Nucleus accumbens (tissue), 56 donors: ENCODE measurements around the gene NHLRC2.

ENCODE experiments used
- DNase-seq, 56 donors: peaks; one replicate each; lab custom pipeline; 2025; lab: John Stamatoyannopoulos, UW

NHLRC2 gene

DNA sequence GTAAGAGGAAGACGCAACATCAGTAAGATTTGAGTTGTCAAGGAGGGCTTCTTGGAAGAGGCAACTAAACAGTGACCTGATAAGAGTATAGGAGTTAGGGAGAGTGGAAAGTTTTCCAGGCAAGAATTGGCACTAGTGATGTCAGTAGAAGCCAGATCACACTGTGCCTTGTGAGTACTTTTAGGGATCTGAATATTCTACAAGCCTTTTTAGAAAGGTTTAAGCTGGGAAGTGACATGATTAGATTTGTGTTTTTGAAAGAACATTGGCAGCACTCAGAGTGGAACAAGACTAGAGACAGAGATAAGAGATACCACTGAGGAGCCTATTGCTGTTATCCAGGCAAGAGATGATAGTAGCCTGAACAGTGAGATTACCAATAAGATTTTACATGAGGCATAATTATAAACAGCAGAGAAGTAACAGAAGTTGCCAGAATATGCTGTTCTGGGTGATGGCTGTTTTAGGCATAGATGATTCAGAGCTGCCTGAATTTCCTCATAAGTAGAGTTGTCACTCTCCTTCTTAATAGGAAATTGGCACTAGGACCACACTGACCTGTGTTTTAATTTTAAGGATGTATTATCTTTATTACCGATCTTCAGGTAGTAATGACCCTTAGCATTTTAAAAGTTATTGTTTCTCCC lies 45.6 kb downstream of the NHLRC2 start:
- DNase-seq: no peak

GRCh38 chr10:113905756-113906155 lies 51.3 kb downstream of the NHLRC2 start:
- DNase-seq: no peak

DNA sequence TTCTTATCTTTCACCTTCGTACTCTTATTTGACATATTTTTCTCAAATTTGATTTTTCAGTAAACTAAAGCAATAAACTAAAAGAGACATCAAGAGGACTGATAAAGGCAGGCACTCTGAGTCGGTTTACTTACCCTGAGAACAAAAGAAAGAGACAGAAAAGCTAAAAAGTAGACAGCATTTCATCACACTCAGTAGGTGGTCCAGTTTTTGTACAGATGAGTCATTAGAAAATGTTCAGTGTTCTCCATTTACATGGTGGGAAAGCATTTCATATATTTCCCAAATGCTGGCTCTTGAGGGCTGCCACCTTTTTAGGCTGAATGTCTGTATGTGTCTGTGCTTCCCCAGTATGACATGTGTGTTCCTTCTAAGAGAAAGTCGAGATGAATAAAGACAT lies 52.7 kb downstream of the NHLRC2 start:
- no peak for DNase-seq

GRCh38 chr10:113908236-113908635 lies 53.8 kb downstream of the NHLRC2 start:
- DNase-seq: no peak

DNA sequence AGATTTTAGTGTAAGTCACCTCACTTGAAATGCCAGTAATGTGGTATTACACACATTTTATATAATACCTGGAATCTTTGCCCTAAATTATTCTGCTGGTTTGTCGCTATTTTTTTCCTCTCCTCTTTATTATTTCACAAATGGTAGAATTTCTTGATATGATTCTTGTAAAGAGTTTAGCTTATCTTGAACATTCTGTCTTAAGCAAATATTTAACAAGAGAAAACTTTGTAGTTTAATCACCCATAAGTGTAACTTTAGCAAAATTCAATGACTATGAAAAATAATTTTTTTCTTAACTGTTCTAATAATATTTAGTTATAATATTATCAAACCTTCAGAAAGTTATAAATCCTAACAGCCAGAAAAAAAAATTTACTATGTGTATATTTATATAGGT lies 56.7 kb downstream of the NHLRC2 start:
- DNase-seq: no peak

DNA sequence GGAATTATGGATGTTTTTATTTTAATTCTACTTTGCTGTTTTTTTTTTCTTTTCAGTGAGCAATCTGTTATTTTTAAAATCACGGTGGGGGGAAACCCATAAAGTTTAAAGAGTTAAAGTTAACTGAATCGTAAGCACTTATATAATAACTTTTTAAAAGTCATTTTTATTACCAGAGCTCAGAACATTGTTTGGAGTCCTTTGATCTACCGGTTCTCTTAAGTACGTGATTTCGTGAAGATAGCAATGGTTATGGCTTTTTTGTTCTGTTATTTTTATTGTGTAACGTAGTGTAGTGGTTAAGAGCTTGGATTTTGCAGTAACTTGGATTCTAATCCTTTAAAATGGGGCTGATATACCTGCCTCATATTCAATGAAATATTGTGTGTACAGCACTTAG lies 57.4 kb downstream of the NHLRC2 start:
- DNase-seq: no peak

- DNase-seq: no peak
Measured at GRCh38 chr10:113912582-113912981, 58.1 kb downstream of the NHLRC2 start.

GRCh38 chr10:113914956-113915355 lies 60.5 kb downstream of the NHLRC2 start:
- DNase-seq: no peak

DNA sequence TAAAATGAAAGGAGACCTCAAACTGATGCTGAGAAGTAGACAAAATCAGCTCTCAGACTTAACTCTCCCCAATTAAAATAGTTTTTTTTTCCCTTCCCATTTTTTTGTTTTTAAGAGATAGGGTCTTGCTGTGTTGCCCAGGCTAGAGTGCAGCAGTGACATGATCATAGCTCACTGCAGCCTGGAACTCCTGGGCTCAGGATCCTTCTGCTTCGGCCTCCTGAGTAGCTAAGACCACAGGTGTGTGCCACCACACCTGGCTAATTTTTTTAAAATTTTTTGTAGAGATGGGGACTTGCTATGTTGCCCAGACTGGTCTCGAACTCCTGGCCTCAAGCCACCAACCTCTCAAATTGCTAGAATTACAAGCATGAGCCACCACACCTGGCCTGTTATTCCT lies 61.1 kb downstream of the NHLRC2 start:
- no peak for DNase-seq

DNA sequence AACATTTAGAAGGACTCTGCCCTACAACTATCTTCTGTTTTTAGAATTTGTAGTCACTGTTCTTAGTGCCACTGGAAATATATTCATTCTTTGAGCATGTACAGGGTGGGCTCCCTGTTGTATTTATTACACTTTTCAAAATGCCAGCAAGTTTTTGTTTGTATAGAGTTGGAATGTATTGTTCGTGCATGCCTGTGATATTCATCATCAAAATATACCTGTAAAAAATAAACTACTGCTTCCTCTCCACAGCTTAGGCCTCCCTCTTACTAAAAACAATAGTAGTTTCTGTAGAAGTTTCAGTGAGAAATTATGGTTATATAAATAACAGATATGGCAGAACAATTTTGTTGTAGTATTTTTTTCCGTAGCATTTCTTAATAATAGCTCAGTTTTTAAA lies 61.6 kb downstream of the NHLRC2 start:
- DNase-seq: no peak

DNA sequence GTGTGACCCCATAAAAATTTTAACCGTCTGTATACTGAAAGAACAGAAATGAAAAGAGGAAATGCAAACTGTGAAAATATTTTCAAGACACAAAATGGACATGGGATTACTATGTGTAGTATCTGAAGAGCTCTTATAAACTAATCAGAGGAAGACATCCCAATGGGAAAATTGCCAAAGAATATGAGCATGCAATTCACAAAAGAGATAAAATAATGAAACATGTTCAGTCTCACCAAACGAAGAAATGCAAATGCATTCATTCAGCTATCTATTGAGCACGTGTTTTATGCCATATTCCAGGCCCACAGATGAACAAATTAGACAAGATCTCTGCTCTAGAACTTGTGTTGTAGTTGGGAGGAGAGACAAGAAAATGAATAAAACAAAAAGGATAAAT lies 63.2 kb downstream of the NHLRC2 start:
- no peak for DNase-seq

- DNase-seq: no peak
Measured at GRCh38 chr10:113920114-113920513, 65.7 kb downstream of the NHLRC2 start.

DNA sequence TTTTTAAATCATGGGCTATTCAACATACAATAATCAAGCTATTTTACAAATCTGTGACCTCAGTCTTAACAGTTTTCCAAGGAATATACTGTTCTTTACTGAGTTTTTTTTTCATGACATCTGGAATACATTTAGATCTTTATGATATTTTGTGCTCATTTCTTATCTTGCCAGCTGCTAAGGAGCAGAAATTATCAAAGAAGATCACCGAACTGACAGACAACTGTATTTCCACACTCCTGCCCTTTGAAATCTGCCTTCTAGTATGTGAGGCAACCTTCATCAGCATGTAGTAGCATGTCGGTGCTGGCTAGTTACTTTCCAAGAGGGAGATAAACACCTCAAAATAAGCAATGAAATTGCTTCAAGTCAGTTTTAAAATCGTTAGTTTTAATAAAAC lies 66.4 kb downstream of the NHLRC2 start:
- no peak for DNase-seq

DNA sequence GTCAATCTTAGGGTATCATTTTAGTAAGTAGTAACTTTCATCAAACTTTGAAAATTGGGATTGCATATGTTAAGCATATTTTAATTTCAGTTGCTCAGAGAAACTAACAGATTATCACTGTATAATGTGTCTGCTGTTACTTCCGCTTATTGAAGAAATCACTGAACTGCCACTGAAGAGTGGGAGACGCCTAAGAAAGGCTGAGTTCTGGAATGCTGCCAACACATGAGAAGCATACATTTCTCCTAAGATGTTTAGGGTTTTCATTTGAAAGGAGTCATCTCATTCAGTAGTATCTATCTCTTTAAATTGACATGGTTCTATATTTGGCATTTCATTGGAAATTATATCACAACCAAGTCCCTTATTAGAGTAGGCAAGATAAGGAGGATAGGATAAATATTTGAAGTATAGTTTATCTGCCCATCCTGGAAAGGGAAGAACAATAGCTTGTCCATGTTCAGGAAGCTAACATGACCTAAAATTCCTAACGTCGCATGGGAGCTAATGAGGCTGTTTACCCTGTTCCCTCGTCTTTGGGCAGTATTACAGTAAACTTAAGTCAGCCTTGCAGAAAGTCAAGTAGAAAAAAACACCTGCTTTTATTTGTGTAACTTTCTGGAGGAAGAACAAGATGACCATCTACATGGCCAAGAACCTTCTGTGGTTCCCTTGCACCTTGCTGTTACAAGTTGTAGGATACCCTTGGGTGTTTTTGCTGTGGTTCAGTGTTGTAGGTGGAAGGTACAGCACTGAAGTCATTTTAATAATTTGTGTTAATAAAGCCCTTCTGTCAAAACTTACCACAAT lies 67.3 kb downstream of the NHLRC2 start:
- DNase-seq: no peak

DNA sequence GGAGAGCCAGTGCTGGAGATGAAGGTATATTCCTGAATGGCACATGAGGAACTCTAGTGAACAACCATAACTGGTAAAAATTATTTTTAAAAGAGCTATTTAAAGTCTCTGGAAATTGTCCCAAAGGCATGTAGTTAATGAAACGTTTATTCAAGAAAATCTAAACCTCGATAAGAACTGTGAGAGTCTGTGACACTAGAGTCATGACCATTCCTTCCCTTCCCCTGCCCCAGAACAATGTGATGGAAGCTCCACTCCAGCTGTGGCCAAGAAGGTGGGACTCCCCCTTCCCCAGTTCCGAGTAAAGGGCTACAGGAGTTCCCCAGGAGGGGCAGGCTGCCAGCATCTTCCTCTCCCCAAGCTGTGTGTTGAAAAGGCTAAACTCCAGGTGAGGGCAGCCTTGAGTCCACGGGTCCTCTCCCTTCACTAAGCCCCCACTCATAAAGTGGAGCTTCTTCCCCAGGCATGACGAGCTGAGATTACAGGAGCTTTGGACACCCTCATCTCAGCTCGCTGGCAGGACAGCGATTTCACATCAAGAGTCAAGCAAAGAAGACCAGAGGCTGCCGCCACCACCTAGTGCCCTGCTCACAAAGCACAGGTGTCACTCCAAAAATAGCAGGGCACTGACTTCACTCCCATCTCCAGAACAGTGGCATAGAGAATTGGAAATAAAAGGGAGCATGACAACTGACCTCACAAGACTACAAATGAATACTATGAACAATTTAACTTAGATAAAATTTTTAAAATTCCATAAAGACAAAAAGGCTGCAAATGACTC lies 68.5 kb downstream of the NHLRC2 start:
- DNase-seq: no peak

GRCh38 chr10:113924186-113924585 lies 69.7 kb downstream of the NHLRC2 start:
- no peak for DNase-seq

- DNase-seq: no peak
Measured at GRCh38 chr10:113924664-113925063, 70.2 kb downstream of the NHLRC2 start.

GRCh38 chr10:113927440-113927839 lies 73.0 kb downstream of the NHLRC2 start:
- peak in 1 of 56 donors; percentile 2 for DNase-seq

- no peak for DNase-seq
Measured at GRCh38 chr10:113928830-113929229, 74.4 kb downstream of the NHLRC2 start.

DNA sequence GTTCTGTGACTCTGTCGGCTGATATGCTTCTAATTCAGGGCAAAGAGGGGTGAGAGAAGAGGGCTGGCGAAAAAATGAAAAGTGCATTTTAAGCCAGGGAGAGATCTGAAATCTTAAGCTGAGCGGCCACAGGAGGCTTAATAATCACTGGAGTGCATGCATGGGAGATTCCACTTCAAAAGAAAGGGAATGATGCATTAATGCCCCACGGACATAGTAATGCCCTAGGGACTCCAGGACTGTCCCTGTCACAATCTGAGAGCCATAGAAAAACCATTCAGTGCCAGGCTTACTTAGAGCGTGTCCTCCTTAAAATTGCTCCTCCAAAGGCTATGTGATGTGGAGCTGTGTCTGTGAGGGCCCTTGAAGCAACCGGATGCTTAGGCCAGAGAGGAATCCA lies 75.1 kb downstream of the NHLRC2 start:
- no peak for DNase-seq

DNA sequence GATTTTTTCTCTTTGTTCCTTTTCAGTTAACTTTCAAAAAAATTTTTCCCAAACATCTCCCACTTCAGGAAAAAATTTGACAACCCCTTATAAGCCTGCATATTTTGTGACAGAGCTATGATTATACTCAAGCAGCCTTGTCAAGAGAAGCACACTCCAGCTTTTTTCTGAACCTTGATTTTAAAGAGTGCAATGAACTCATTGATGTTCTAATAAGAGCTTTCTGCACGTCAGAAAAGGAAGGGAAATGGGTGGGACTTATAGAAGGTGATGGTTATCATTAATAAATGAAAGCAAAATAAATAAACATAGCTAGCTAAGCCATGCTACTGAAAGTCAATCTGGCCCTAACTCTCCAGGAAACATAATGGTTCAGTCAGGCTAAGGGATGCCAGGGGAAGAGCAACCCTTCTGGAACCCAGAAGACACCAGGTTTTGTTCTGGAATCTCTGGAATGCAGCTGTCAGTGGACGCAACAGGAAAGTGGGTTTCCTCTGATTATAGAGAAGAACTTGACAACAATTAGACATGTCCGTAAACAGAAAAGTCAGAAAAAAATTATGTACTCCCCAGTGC lies 76.1 kb downstream of the NHLRC2 start:
- no peak for DNase-seq
